Mesenchymal stem cell (in vitro differentiated cells and primary cell): ENCODE results near the gene IGF2BP1.
"Not testable (repeated sequence)": the region's sequence is repeated elsewhere in the genome, so short reads cannot be mapped to it uniquely, and the experiment has no call there.

ENCODE experiments used
- DNase-seq: peaks from one replicate; pipeline ENCODE4 v3.0.0-alpha.2; 2013
- H2AFZ ChIP-seq: one replicate; pipeline ENCODE4 v1.6.1; 2013; ENCODE audit warnings: low read depth, mild to moderate bottlenecking, control low read depth, inconsistent platforms, low read length, moderate library complexity
- H2AK5ac ChIP-seq: 2 replicates; pipeline ENCODE4 v1.6.1; 2013; ENCODE audit warnings: low read length, moderate library complexity, mild to moderate bottlenecking, inconsistent platforms; ENCODE audit not compliant: severe bottlenecking
- H2BK120ac ChIP-seq: one replicate; pipeline ENCODE4 v1.6.1; 2013; ENCODE audit warnings: low read depth, mild to moderate bottlenecking, inconsistent platforms, low read length, moderate library complexity
- H2BK12ac ChIP-seq, 2 experiments: one replicate each; pipeline ENCODE4 v1.6.1; 2013; ENCODE audit warnings: inconsistent platforms in 2 of 2, low read length in 2 of 2, mild to moderate bottlenecking in 2 of 2, moderate library complexity in 2 of 2, control low read depth in 1 of 2
- H2BK15ac ChIP-seq: one replicate; pipeline ENCODE4 v1.6.1; 2013; ENCODE audit warnings: mild to moderate bottlenecking, low read depth, inconsistent platforms; ENCODE audit not compliant: poor library complexity, severe bottlenecking
- H2BK5ac ChIP-seq: 2 replicates; pipeline ENCODE4 v1.6.1; 2013; ENCODE audit warnings: low read depth, mild to moderate bottlenecking, low read length, control low read depth, inconsistent platforms; ENCODE audit not compliant: poor library complexity, severe bottlenecking
- H3K14ac ChIP-seq, 2 experiments: one replicate each; pipeline ENCODE4 v1.6.1; 2013; ENCODE audit warnings: inconsistent platforms in 2 of 2, low read length in 2 of 2, control low read depth in 1 of 2, mild to moderate bottlenecking in 1 of 2, moderate library complexity in 1 of 2
- H3K18ac ChIP-seq, 2 experiments: one replicate each; pipeline ENCODE4 v1.6.1; 2013; ENCODE audit warnings: inconsistent platforms in 2 of 2, low read length in 2 of 2, control low read depth in 1 of 2, low read depth in 1 of 2, mild to moderate bottlenecking in 1 of 2
- H3K23ac ChIP-seq, 2 experiments: one replicate each; pipeline ENCODE4 v1.6.1; 2013; ENCODE audit warnings: inconsistent platforms in 2 of 2, low read length in 2 of 2, mild to moderate bottlenecking in 2 of 2, moderate library complexity in 2 of 2, control low read depth in 1 of 2
- H3K27ac ChIP-seq: 2 replicates; pipeline ENCODE4 v1.5.1; 2013; ENCODE audit warnings: mild to moderate bottlenecking, moderate library complexity, low read length, control low read depth, inconsistent platforms; ENCODE audit not compliant: poor library complexity, severe bottlenecking
- H3K27me3 ChIP-seq, 2 experiments: 2 replicates each; pipeline versions ENCODE4 v1.6.1 to v1.7.0; 2013; ENCODE audit warnings: low read length in 2 of 2, mild to moderate bottlenecking in 2 of 2, moderate library complexity in 2 of 2, control low read depth in 1 of 2, inconsistent platforms in 1 of 2; ENCODE audit not compliant: control insufficient read depth in 1 of 2, insufficient read depth in 1 of 2
- H3K36me3 ChIP-seq, 2 experiments: 2 replicates each; pipeline versions ENCODE4 v1.6.1 to v1.7.0; 2013; ENCODE audit warnings: low read length in 2 of 2, control low read depth in 1 of 2, inconsistent platforms in 1 of 2, low read depth in 1 of 2, mild to moderate bottlenecking in 1 of 2; ENCODE audit not compliant: insufficient read depth in 2 of 2, control insufficient read depth in 1 of 2
- H3K4ac ChIP-seq, 2 experiments: one replicate each; pipeline ENCODE4 v1.6.1; 2013; ENCODE audit warnings: inconsistent platforms in 2 of 2, low read length in 2 of 2, mild to moderate bottlenecking in 2 of 2, moderate library complexity in 2 of 2, control low read depth in 1 of 2, low read depth in 1 of 2
- H3K4me1 ChIP-seq: 2 replicates; pipeline ENCODE4 v1.6.1; 2013; ENCODE audit warnings: low read depth, low read length, control low read depth; ENCODE audit not compliant: control insufficient read depth, insufficient read depth
- H3K4me2 ChIP-seq: 2 replicates; pipeline ENCODE4 v1.6.1; 2013; ENCODE audit warnings: low read length, mild to moderate bottlenecking, inconsistent platforms; ENCODE audit not compliant: poor library complexity, severe bottlenecking
- H3K4me3 ChIP-seq, 2 experiments: 2 replicates each; pipeline versions ENCODE4 v1.5.1 to v1.7.0; 2013; ENCODE audit warnings: low read length in 2 of 2, mild to moderate bottlenecking in 2 of 2, control low read depth in 1 of 2, low read depth in 1 of 2; ENCODE audit not compliant: insufficient read depth in 1 of 2
- H3K79me1 ChIP-seq: replicated peaks from 2 replicates; pipeline ENCODE4 v1.6.1; 2013; ENCODE audit warnings: mild to moderate bottlenecking, control low read depth, low read length, inconsistent platforms; ENCODE audit not compliant: poor library complexity, severe bottlenecking
- H3K9ac ChIP-seq: 2 replicates; pipeline ENCODE4 v1.7.0; 2013; ENCODE audit warnings: mild to moderate bottlenecking, low read length, moderate library complexity
- H3K9me3 ChIP-seq: 2 replicates; pipeline ENCODE4 v1.7.0; 2013; ENCODE audit warnings: mild to moderate bottlenecking, low read length; ENCODE audit not compliant: control insufficient read depth
- H4K8ac ChIP-seq: one replicate; pipeline ENCODE4 v1.6.1; 2013; ENCODE audit warnings: inconsistent platforms, mild to moderate bottlenecking, low read length, moderate library complexity
- H4K91ac ChIP-seq: one replicate; pipeline ENCODE4 v1.6.1; 2013; ENCODE audit warnings: mild to moderate bottlenecking, low read length, inconsistent platforms
- WGBS: methylation state at CpG from one replicate; pipeline ENCODE4 v1.1.7; 2013; ENCODE audit warnings: mixed read lengths; 5-methylcytosine and 5-hydroxymethylcytosine counted together

The IGF2BP1 gene

DNA sequence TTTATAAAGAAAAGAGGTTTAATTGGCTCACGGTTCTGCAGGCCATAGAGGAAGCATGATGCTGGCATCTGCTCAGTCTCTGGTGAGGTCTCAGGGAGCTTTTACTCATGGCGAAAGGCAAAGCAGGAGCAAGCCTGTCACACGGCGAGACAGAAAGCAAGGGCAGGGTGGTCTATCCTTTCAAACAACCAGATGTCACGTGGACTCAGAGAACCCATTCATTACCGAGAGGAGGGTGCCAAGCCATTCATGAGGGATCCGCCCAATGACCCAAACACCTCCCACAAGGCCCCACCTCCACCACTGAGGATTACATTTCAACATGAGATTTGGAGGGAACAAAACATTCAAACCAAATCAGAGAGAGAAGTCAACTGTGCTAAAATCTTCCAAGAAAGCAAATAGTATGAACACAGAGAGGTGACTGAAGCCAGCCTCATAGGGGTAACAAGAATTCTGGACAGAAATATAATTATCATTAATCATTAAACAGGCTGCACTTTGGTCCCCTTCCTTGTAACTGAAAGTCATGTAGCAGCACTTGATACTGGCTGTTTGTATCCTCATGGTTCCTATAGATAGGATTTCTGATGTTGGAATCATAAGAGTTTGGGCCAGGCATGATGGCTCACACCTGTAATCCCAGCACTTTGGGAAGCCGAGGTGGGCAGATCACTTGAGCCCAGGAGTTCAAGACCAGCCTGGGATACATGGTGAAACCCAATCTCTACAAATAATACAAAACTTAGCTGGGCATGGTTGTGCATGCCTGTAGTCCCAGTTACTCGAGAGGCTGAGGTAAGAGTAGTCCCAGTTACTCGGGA, 82.9 kb downstream of the IGF2BP1 start:
- no peak overlapping the region for H2BK120ac ChIP-seq

DNA sequence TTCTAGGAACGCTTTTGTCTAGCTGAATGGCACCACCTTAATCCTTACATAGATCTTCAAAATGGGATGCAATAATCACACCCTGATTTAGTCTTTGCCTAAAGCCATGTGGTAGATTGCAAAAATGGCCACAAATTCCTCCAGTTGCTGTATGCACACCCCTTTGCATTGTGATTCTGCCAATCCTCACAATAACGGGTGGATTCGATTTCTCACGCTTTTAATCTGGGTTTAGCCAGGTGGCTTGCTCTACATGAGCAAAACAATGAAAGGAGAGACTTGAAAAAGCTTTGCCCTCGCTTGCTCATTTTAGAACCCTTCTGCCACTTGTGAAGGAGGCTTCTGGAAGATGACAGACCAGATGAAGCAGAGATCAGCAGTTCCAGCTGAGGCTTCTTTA, 85.0 kb downstream of the IGF2BP1 start:
- H2AFZ ChIP-seq = no peak overlapping the region
- H4K8ac ChIP-seq = no peak overlapping the region
- no peaks in the 10 kb centered on the region for H3K4me1 ChIP-seq
- no peak overlapping the region for H2BK12ac ChIP-seq
- H3K4me3 ChIP-seq = no peak overlapping the region
- no peak overlapping the region for H3K18ac ChIP-seq
- no peak overlapping the region for H3K9ac ChIP-seq
- H3K36me3 ChIP-seq = no peaks in the 10 kb centered on the region
- H4K91ac ChIP-seq = no peak overlapping the region
- H3K14ac ChIP-seq = no peak overlapping the region
- no peak overlapping the region for H3K23ac ChIP-seq
- H3K27me3 ChIP-seq = peaks cover 0 to 21% of the 10 kb centered on the region in 2 experiments
- H3K79me1 ChIP-seq = no peaks in the 10 kb centered on the region
- H3K9me3 ChIP-seq = peaks cover 5% of the 10 kb centered on the region
- no peak for DNase-seq
- no peak overlapping the region for H2BK5ac ChIP-seq
- H3K4me2 ChIP-seq = no peak overlapping the region
- no peak overlapping the region for H2BK120ac ChIP-seq
- H3K4ac ChIP-seq = no peak overlapping the region
- WGBS = 87% methylated on average over 5 of the region's 5 CpGs
- no peak overlapping the region for H2BK15ac ChIP-seq
- no peak overlapping the region for H3K27ac ChIP-seq
- no peak overlapping the region for H2AK5ac ChIP-seq

More for the DNA sequence above, 82.9 kb downstream of the IGF2BP1 start:
- Histone ChIP-seq H4K91ac (no peak overlapping the region), H2AK5ac (no peak overlapping the region), H3K4me3 (no peak overlapping the region), H3K9me3 (peaks cover 5% of the 10 kb centered on the region), H3K27ac (no peak overlapping the region), H2BK5ac (no peak overlapping the region), H3K79me1 (no peaks in the 10 kb centered on the region), H2AFZ (no peak overlapping the region), H3K18ac (no peak overlapping the region), H3K23ac (no peak overlapping the region), H3K9ac (no peak overlapping the region), H3K4ac (peak overlapping the region in 1 of 2 experiments; percentile 41), H2BK12ac (peak overlapping the region in 1 of 2 experiments; percentile 72), H4K8ac (no peak overlapping the region), H3K27me3 (peaks cover 0 to 7% of the 10 kb centered on the region in 2 experiments), H2BK15ac (peak overlapping the region; percentile 45), H3K4me1 (no peaks in the 10 kb centered on the region), H3K4me2 (no peak overlapping the region), H3K36me3 (no peaks in the 10 kb centered on the region), H3K14ac (no peak overlapping the region)
- 96% methylated on average over 10 of the region's 10 CpGs for WGBS
- no peak for DNase-seq

DNA sequence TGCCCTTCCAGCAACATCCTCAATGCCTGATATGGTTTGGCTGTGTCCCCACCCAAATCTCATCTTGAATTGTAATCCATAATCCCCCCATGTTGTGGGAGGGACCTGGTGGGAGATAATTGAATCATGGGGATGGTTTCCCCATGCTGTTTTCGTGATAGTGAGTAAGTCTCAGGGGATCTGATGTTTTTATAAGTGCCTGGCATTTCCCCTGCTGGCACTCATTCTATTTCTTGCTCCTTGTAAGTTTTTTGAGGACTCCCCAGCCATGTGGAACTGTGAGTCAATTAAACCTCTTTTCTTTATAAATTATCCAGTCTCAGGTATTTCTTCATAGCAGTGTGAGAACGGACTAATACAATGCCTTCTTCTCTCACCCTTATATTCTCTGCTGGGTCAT, 87.9 kb downstream of the IGF2BP1 start:
- 69% methylated on average over 2 of the region's 2 CpGs for WGBS
- H2BK120ac ChIP-seq, H2BK12ac ChIP-seq, DNase-seq, H3K9ac ChIP-seq, H3K79me1 ChIP-seq, H3K4ac ChIP-seq, H3K4me3 ChIP-seq, H2BK15ac ChIP-seq, H3K27ac ChIP-seq, H2AFZ ChIP-seq, H3K36me3 ChIP-seq, H4K8ac ChIP-seq, H2AK5ac ChIP-seq, H4K91ac ChIP-seq, H3K9me3 ChIP-seq, H3K23ac ChIP-seq, H3K4me1 ChIP-seq, H3K14ac ChIP-seq, H2BK5ac ChIP-seq, H3K4me2 ChIP-seq, H3K18ac ChIP-seq: not testable (repeated sequence)
- H3K27me3 ChIP-seq = peaks cover 0 to 33% of the 10 kb centered on the region in 2 experiments

DNA sequence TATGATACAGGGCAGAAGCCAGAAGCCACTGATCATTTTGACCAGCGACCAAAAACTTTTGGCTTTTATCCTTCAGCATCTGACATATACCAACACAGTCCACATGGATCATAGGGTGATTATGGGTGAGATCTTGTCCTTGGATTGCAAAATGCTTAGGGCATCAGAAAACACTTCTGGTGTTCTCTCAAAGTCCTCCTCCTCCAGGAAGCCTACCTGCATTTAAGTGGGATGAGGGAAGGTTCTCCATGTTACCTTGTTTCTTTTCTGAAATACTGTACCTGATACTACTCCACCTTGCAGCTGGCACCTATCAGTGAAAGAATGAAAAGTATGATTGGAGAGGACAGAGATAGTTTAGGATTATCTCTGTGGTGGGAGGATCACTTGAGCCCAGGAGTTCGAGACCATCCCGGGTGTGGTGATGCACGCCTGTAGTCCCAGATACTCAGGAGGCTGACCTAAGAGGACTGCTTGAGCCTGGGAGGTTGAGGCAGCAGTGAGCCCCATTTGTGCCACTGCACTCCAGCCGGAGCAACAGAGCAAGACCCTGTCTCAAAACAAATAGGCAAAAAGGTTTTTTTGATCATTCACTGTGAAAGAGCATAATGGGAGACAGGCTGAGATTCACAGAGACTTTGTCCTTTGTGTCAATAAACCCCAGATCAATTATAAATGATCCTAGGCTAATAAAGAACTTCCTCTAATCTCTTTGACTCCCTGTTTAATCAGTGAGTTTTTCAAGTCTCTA, 88.6 kb downstream of the IGF2BP1 start:
- H3K27me3 ChIP-seq = peaks cover 0 to 33% of the 10 kb centered on the region in 2 experiments
- no peak overlapping the region for H2AK5ac ChIP-seq
- no peak overlapping the region for H2BK5ac ChIP-seq
- H2AFZ ChIP-seq = no peak overlapping the region
- H3K9ac ChIP-seq = no peak overlapping the region
- no peak overlapping the region for H3K23ac ChIP-seq
- no peak overlapping the region for H3K4ac ChIP-seq
- H2BK15ac ChIP-seq = no peak overlapping the region
- H3K9me3 ChIP-seq = peaks cover 3% of the 10 kb centered on the region
- no peak overlapping the region for H4K91ac ChIP-seq
- no peak overlapping the region for H2BK12ac ChIP-seq
- no peak overlapping the region for H2BK120ac ChIP-seq
- no peaks in the 10 kb centered on the region for H3K4me1 ChIP-seq
- no peak for DNase-seq
- H3K79me1 ChIP-seq = no peaks in the 10 kb centered on the region
- H4K8ac ChIP-seq = no peak overlapping the region
- H3K27ac ChIP-seq = no peak overlapping the region
- H3K36me3 ChIP-seq = no peaks in the 10 kb centered on the region
- H3K4me2 ChIP-seq = no peak overlapping the region
- H3K4me3 ChIP-seq = no peak overlapping the region
- 98% methylated on average over 4 of the region's 5 CpGs for WGBS
- no peak overlapping the region for H3K18ac ChIP-seq
- H3K14ac ChIP-seq = no peak overlapping the region
